ENCODE data around the gene PXMP4.

The PXMP4 gene

GRCh38 chr20:33728463-33728862 lies 8.4 kb upstream of the PXMP4 start:
- Histone ChIP-seq H3K4me1 (ENCODE audit: low read length) (peaks cover 15% of the 10 kb centered on the region), H3K9ac (ENCODE audit: low read length) (no peak overlapping the region), H4K20me1 (ENCODE audit: insufficient read depth, low read length) (no peaks in the 10 kb centered on the region), H3K27me3 (ENCODE audit: low read depth, low read length) (no peaks in the 10 kb centered on the region), H3K36me3 (replicated peaks; ENCODE audit: low read depth, low read length) (no peaks in the 10 kb centered on the region), H3K4me3 (ENCODE audit: low read length) (no peak overlapping the region), H2AFZ (ENCODE audit: low read depth, low read length) (no peak overlapping the region), H3K79me2 (ENCODE audit: low read length) (no peaks in the 10 kb centered on the region), H3K4me2 (ENCODE audit: low read length) (no peak overlapping the region), H3K27ac (ENCODE audit: low read length) (no peak overlapping the region), H3K9me3 (ENCODE audit: insufficient read depth, low read length) (no peaks in the 10 kb centered on the region)
- TF ChIP-seq CTCF (IDR thresholded peaks at IDR 0.05; ENCODE audit: low read depth, low read length) (no peak), EZH2phosphoT487 (IDR thresholded peaks at IDR 0.05; ENCODE audit: low read depth) (no peak)

GRCh38 chr20:33727806-33728205 lies 7.7 kb upstream of the PXMP4 start:
- Histone ChIP-seq H3K79me2 (ENCODE audit: low read length) (no peaks in the 10 kb centered on the region), H3K4me3 (ENCODE audit: low read length) (no peak overlapping the region), H3K9ac (ENCODE audit: low read length) (no peak overlapping the region), H3K27ac (ENCODE audit: low read length) (no peak overlapping the region), H3K9me3 (ENCODE audit: insufficient read depth, low read length) (no peaks in the 10 kb centered on the region), H4K20me1 (ENCODE audit: insufficient read depth, low read length) (no peaks in the 10 kb centered on the region), H3K27me3 (ENCODE audit: low read depth, low read length) (no peaks in the 10 kb centered on the region), H3K4me2 (ENCODE audit: low read length) (no peak overlapping the region), H3K4me1 (ENCODE audit: low read length) (peaks cover 8% of the 10 kb centered on the region), H2AFZ (ENCODE audit: low read depth, low read length) (no peak overlapping the region), H3K36me3 (replicated peaks; ENCODE audit: low read depth, low read length) (no peaks in the 10 kb centered on the region)
- TF ChIP-seq CTCF (IDR thresholded peaks at IDR 0.05; ENCODE audit: low read depth, low read length) (no peak), EZH2phosphoT487 (IDR thresholded peaks at IDR 0.05; ENCODE audit: low read depth) (no peak)

GRCh38 chr20:33727115-33727479 lies 7.0 kb upstream of the PXMP4 start:
- Histone ChIP-seq H3K27ac (ENCODE audit: low read length) (no peak overlapping the region), H4K20me1 (ENCODE audit: insufficient read depth, low read length) (no peaks in the 10 kb centered on the region), H3K9me3 (ENCODE audit: insufficient read depth, low read length) (no peaks in the 10 kb centered on the region), H2AFZ (ENCODE audit: low read depth, low read length) (no peak overlapping the region), H3K79me2 (ENCODE audit: low read length) (no peaks in the 10 kb centered on the region), H3K4me3 (ENCODE audit: low read length) (no peak overlapping the region), H3K36me3 (replicated peaks; ENCODE audit: low read depth, low read length) (no peaks in the 10 kb centered on the region), H3K4me1 (ENCODE audit: low read length) (peaks cover 5% of the 10 kb centered on the region), H3K4me2 (ENCODE audit: low read length) (no peak overlapping the region), H3K9ac (ENCODE audit: low read length) (no peak overlapping the region), H3K27me3 (ENCODE audit: low read depth, low read length) (no peaks in the 10 kb centered on the region)
- no peak for TF ChIP-seq EZH2phosphoT487 (IDR thresholded peaks at IDR 0.05; ENCODE audit: low read depth)
- no peak for TF ChIP-seq CTCF (IDR thresholded peaks at IDR 0.05; ENCODE audit: low read depth, low read length)

- H3K9me3 ChIP-seq (ENCODE audit: insufficient read depth, low read length), result no peaks in the 10 kb centered on the region
- no peak overlapping the region for H3K4me3 ChIP-seq (ENCODE audit: low read length)
- H3K79me2 ChIP-seq (ENCODE audit: low read length), result no peaks in the 10 kb centered on the region
- no peak overlapping the region for H3K27ac ChIP-seq (ENCODE audit: low read length)
- H3K27me3 ChIP-seq (ENCODE audit: low read depth, low read length), result no peaks in the 10 kb centered on the region
- TF ChIP-seq CTCF (IDR thresholded peaks at IDR 0.05; ENCODE audit: low read depth, low read length), result no peak
- TF ChIP-seq EZH2phosphoT487 (IDR thresholded peaks at IDR 0.05; ENCODE audit: low read depth), result no peak
- no peak overlapping the region for H3K4me2 ChIP-seq (ENCODE audit: low read length)
- H3K4me1 ChIP-seq (ENCODE audit: low read length), result no peaks in the 10 kb centered on the region
- no peaks in the 10 kb centered on the region for H4K20me1 ChIP-seq (ENCODE audit: insufficient read depth, low read length)
- no peak overlapping the region for H2AFZ ChIP-seq (ENCODE audit: low read depth, low read length)
- H3K9ac ChIP-seq (ENCODE audit: low read length), result no peak overlapping the region
- H3K36me3 ChIP-seq (replicated peaks; ENCODE audit: low read depth, low read length), result no peaks in the 10 kb centered on the region
Observed at GRCh38 chr20:33725607-33726264, 5.6 kb upstream of the PXMP4 start.

Data from OCI-LY3 (cell line).